PC-3 (cell line): ENCODE measurements around the gene AFF1. TPM values are rescaled to one million over a fixed set of nuclear protein-coding genes. Genes with fewer than 3 reads are reported as not detected.

Experiments
- ATAC-seq: fragments of 200-7000 bp; cut with Tn5 transposase; 2 replicates; pipeline ENCODE4 v1.9.1; 2020; ENCODE audit warnings: mild to moderate bottlenecking, moderate library complexity
- BruUV-seq: library from RNA; stranded (reverse); fragments of 400-500 nt; replicated peaks from 2 replicates; lab custom pipeline; 2021; lab: Mats Ljungman, UMichigan
- CTCF ChIA-PET: fragments of 300-600 bp; sonication (Branson Sonifier 250); formaldehyde crosslinking; loops from one replicate; lab custom pipeline; 2022; ENCODE audit warnings: antibody characterized with exemption; lab: Charles Lee
- POLR2A ChIA-PET: fragments of 300-600 bp; sonication (Branson Sonifier 250); formaldehyde crosslinking; loops from one replicate; lab custom pipeline; 2022; ENCODE audit warnings: antibody characterized with exemption; ENCODE audit not compliant: unreplicated experiment; lab: Charles Lee
- DNase-seq: peaks from one replicate; pipeline ENCODE4 v3.0.0-alpha.2; 2015
- H2AFZ ChIP-seq: fragments of 300-600 bp; sonication (generic); 2 replicates; pipeline ENCODE4 v1.6.0; 2016; ENCODE audit warnings: antibody characterized with exemption, low read length
- H3F3A ChIP-seq: fragments of 300-600 bp; sonication (generic); one replicate; pipeline ENCODE4 v1.6.0; 2017; ENCODE audit warnings: antibody characterized with exemption, low read length, control low read depth, mild to moderate bottlenecking; ENCODE audit not compliant: unreplicated experiment
- H3K27ac ChIP-seq: fragments of 300-600 bp; sonication (generic); 2 replicates; pipeline ENCODE4 v1.5.1; 2016; ENCODE audit warnings: mild to moderate bottlenecking, low read length
- H3K27me3 ChIP-seq: fragments of 300-600 bp; sonication (generic); 2 replicates; pipeline ENCODE4 v1.6.1; 2016; ENCODE audit warnings: low read length, mixed read lengths
- H3K36me3 ChIP-seq: fragments of 300-600 bp; sonication (generic); 2 replicates; pipeline ENCODE4 v1.6.1; 2016; ENCODE audit warnings: low read depth, mixed run types, low read length, mixed read lengths
- H3K4me1 ChIP-seq: fragments of 300-600 bp; sonication (generic); 2 replicates; pipeline ENCODE4 v1.5.1; 2016; ENCODE audit warnings: low read length; ENCODE audit not compliant: insufficient read depth
- H3K4me2 ChIP-seq: fragments of 300-600 bp; sonication (generic); 2 replicates; pipeline ENCODE4 v1.6.0; 2016; ENCODE audit warnings: low read length
- H3K4me3 ChIP-seq: fragments of 300-600 bp; sonication (generic); 2 replicates; pipeline ENCODE4 v1.5.1; 2016; ENCODE audit warnings: mild to moderate bottlenecking, low read length, mixed read lengths
- H3K79me2 ChIP-seq: fragments of 300-600 bp; sonication (generic); 2 replicates; pipeline ENCODE4 v1.6.1; 2017; ENCODE audit warnings: low read length, mixed read lengths
- H3K9ac ChIP-seq: fragments of 300-600 bp; sonication (generic); 2 replicates; pipeline ENCODE4 v1.6.0; 2016; ENCODE audit warnings: mild to moderate bottlenecking, low read length
- H3K9me2 ChIP-seq: fragments of 300-600 bp; sonication (generic); replicated peaks from 2 replicates; pipeline ENCODE4 v1.6.1; 2016; ENCODE audit warnings: mixed run types, low read length, mixed read lengths
- H3K9me3 ChIP-seq: fragments of 300-600 bp; sonication (generic); 2 replicates; pipeline ENCODE4 v1.6.1; 2016; ENCODE audit warnings: low read length, mixed read lengths
- H4K20me1 ChIP-seq: fragments of 300-600 bp; sonication (generic); 2 replicates; pipeline ENCODE4 v1.6.1; 2016; ENCODE audit warnings: low read length, mixed read lengths
- CTCF ChIP-seq: fragments of 300-600 bp; sonication (generic); conservative IDR thresholded peaks from 2 replicates; pipeline ENCODE4 v1.5.1; 2017; ENCODE audit warnings: antibody characterized with exemption, low read depth, mild to moderate bottlenecking, low read length
- EZH2 ChIP-seq: fragments of 300-600 bp; sonication (generic); IDR thresholded peaks from one replicate; pipeline ENCODE4 v1.6.1; 2017; ENCODE audit warnings: antibody characterized with exemption, mild to moderate bottlenecking, low read length; ENCODE audit not compliant: unreplicated experiment
- EZH2phosphoT487 ChIP-seq: fragments of 300-600 bp; sonication (generic); IDR thresholded peaks from 2 replicates; pipeline ENCODE4 v1.6.1; 2018; ENCODE audit warnings: mild to moderate bottlenecking, antibody characterized with exemption, low read length, borderline replicate concordance
- intact Hi-C: fragments of 100-400 bp; cut with micrococcal nuclease; formaldehyde crosslinking; loops from 2 replicates; pipeline ENCODE4 v1.9.0; 2023
- total RNA-seq: library from RNA; depleted of rRNA; stranded (reverse); fragments of >200 nt; gene quantifications from 2 replicates; pipeline ENCODE4 v1.2.3, GENCODE V29; 2014

Gene AFF1
- total RNA-seq, 1 experiment from 2014 or later, result 8.1 TPM

- DNase-seq (peak; percentile 94), ATAC-seq (peak; percentile 92)
- no peak overlapping the region for H3K9ac ChIP-seq
- ChIA-PET POLR2A (interaction anchor here (0.7 to 2.0 kb wide), 2 partner anchors 158 to 169 kb away, joined by 3 to 13 read pairs; partner anchors contain the start of gene AFF1), CTCF (interaction anchor here (0.6 to 1.2 kb wide), 4 partner anchors 36 to 170 kb away, joined by 3 to 9 read pairs (median 3); no protein-coding TSS in a partner anchor)
- peaks cover 41% of the 10 kb centered on the region for H3K4me1 ChIP-seq
- intact Hi-C loops, result loop anchor here (1.0 to 5.0 kb wide), 4 partner anchors 32 to 170 kb away; partner anchors contain the start of gene AFF1
- H4K20me1 ChIP-seq, result no peaks in the 10 kb centered on the region
- peaks cover 6% of the 10 kb centered on the region for H3F3A ChIP-seq
- BruUV-seq, result no TSS peak
- no peak for TF ChIP-seq CTCF
- TF ChIP-seq EZH2, result no peak
- no peak for TF ChIP-seq EZH2phosphoT487
- no peaks in the 10 kb centered on the region for H3K27me3 ChIP-seq
- H3K9me3 ChIP-seq, result no peaks in the 10 kb centered on the region
- no peak overlapping the region for H2AFZ ChIP-seq
- no peaks in the 10 kb centered on the region for H3K79me2 ChIP-seq
- H3K4me3 ChIP-seq, result no peak overlapping the region; the same call in 1 of the 2 replicates
- H3K9me2 ChIP-seq, result no peaks in the 10 kb centered on the region
- H3K4me2 ChIP-seq, result peak overlapping the region; percentile 71
- peaks cover 6% of the 10 kb centered on the region; the same call in 1 of the 2 replicates for H3K36me3 ChIP-seq
- H3K27ac ChIP-seq, result peak overlapping the region; percentile 87
Measured at GRCh38 chr4:87092389-87093141, 157.8 kb downstream of the AFF1 start.

GRCh38 chr4:87093443-87094123 is 158.8 kb downstream of the AFF1 start:
- H3K4me1 ChIP-seq, result peaks cover 41% of the 10 kb centered on the region
- no peaks in the 10 kb centered on the region for H3K9me2 ChIP-seq
- H2AFZ ChIP-seq, result no peak overlapping the region
- peak overlapping the region; percentile 28; the same call in 1 of the 2 replicates for H3K4me3 ChIP-seq
- peak; percentile 69 for TF ChIP-seq CTCF
- no peak for TF ChIP-seq EZH2phosphoT487
- H3F3A ChIP-seq, result peaks cover 6% of the 10 kb centered on the region
- H3K36me3 ChIP-seq, result peaks cover 6% of the 10 kb centered on the region; the same call in 1 of the 2 replicates
- no TSS peak for BruUV-seq
- ATAC-seq (peak; percentile 39), DNase-seq (peak; percentile 72)
- no peaks in the 10 kb centered on the region for H3K79me2 ChIP-seq
- no peaks in the 10 kb centered on the region for H4K20me1 ChIP-seq
- CTCF ChIA-PET, result interaction anchor here (0.6 to 1.0 kb wide), 3 partner anchors 56 to 191 kb away, joined by 3 to 5 read pairs (median 4); no protein-coding TSS in a partner anchor
- POLR2A ChIA-PET, result no interaction called here
- no peaks in the 10 kb centered on the region for H3K27me3 ChIP-seq
- H3K4me2 ChIP-seq, result peak overlapping the region; percentile 71
- intact Hi-C loops, result loop anchor here (1.0 to 5.0 kb wide), 4 partner anchors 33 to 171 kb away; partner anchors contain the start of gene AFF1
- H3K27ac ChIP-seq, result peak overlapping the region; percentile 87
- H3K9ac ChIP-seq, result peak overlapping the region; percentile 48
- no peaks in the 10 kb centered on the region for H3K9me3 ChIP-seq
